HG02678 (cell line): Measurements from ENCODE around the gene CUL4B.
"Not testable (repeated sequence)": the region's sequence is repeated elsewhere in the genome, so short reads cannot be mapped to it uniquely, and the experiment has no call there.

ENCODE experiments used
- ATAC-seq: cut with Tn5 transposase; IDR thresholded peaks from one replicate; pipeline ENCODE4 v1.9.1; 2021; ENCODE audit warnings: mild to moderate bottlenecking, moderate library complexity; ENCODE audit not compliant: unreplicated experiment

CUL4B gene

GRCh38 chrX:120560842-120561633 is at the start of gene CUL4B:
Gene CUL4B, minus strand, starts transcription at chrX:120560962. Its CDS starts 324 bp downstream, at chrX:120560638.
- peak; percentile 79 for ATAC-seq

- ATAC-seq, result peak; percentile 61
Observed at GRCh38 chrX:120604361-120604782, 43.6 kb upstream of the CUL4B start.

GRCh38 chrX:120603707-120604360 is 43.1 kb upstream of the CUL4B start, which contains the start of gene MCTS1:
Gene MCTS1, plus strand, starts transcription at chrX:120604101. Its CDS starts 136 bp downstream, at chrX:120604237.
- ATAC-seq, result peak; percentile 91

- no peak for ATAC-seq
Observed at GRCh38 chrX:120585702-120586101, 24.9 kb upstream of the CUL4B start.

GRCh38 chrX:120575379-120576114 is 14.8 kb upstream of the CUL4B start:
- ATAC-seq, result no peak

GRCh38 chrX:120573806-120574205 is 13.0 kb upstream of the CUL4B start:
- not testable (repeated sequence) for ATAC-seq

GRCh38 chrX:120570011-120570600 is 9.3 kb upstream of the CUL4B start:
- ATAC-seq, result no peak

- ATAC-seq, result no peak
Observed at GRCh38 chrX:120568609-120569008, 7.8 kb upstream of the CUL4B start.

GRCh38 chrX:120568035-120568434 is 7.3 kb upstream of the CUL4B start:
- ATAC-seq, result no peak

- no peak for ATAC-seq
Observed at GRCh38 chrX:120566817-120567216, 6.1 kb upstream of the CUL4B start.

- no peak for ATAC-seq
Observed at GRCh38 chrX:120564925-120565324, 4.2 kb upstream of the CUL4B start.

GRCh38 chrX:120562569-120562926 is 1.8 kb upstream of the CUL4B start:
- no peak for ATAC-seq

- ATAC-seq, result no peak
Observed at GRCh38 chrX:120561634-120562568, 1.1 kb upstream of the CUL4B start.

- peak; percentile 38 for ATAC-seq
Observed at GRCh38 chrX:120560405-120560841, 339 bp downstream of the CUL4B start.

- no peak for ATAC-seq
Observed at GRCh38 chrX:120559804-120560203, 958 bp downstream of the CUL4B start.

GRCh38 chrX:120556251-120556650 is 4.5 kb downstream of the CUL4B start:
- ATAC-seq, result no peak

GRCh38 chrX:120549483-120550452 is 11.0 kb downstream of the CUL4B start:
- ATAC-seq, result no peak

- ATAC-seq, result no peak
Observed at GRCh38 chrX:120536061-120536460, 24.7 kb downstream of the CUL4B start.
